Measurements from ENCODE around the gene BCAS4. TPM values are rescaled to one million over a fixed set of nuclear protein-coding genes. Genes with fewer than 3 reads are reported as not detected.

The BCAS4 gene
- total RNA-seq, 1 donor from 2014 or later: 16.7 TPM

- no peaks in the 10 kb centered on the region for H3K27me3 Mint-ChIP-seq (ENCODE audit: low read depth, unreplicated experiment)
- Histone ChIP-seq H3K4me2 (ENCODE audit: low read length) (no peak overlapping the region), H3K79me2 (ENCODE audit: insufficient read depth, low read length) (no peaks in the 10 kb centered on the region), H3K27me3 (ENCODE audit: insufficient read depth, low read length) (no peaks in the 10 kb centered on the region), H3K36me3 (ENCODE audit: insufficient read depth, low read length) (no peaks in the 10 kb centered on the region), H2AFZ (ENCODE audit: low read depth, low read length) (no peak overlapping the region), H3K27ac (ENCODE audit: low read depth, low read length) (no peak overlapping the region), H3K4me3 (ENCODE audit: insufficient read depth, low read depth, low read length) (no peak overlapping the region), H4K20me1 (ENCODE audit: insufficient read depth, low read length) (no peaks in the 10 kb centered on the region), H3K9me3 (ENCODE audit: insufficient read depth, low read depth, low read length) (peaks cover 3% of the 10 kb centered on the region), H3K4me1 (ENCODE audit: insufficient read depth, low read length) (peaks cover 2% of the 10 kb centered on the region), H3K9ac (ENCODE audit: low read length) (no peak overlapping the region)
- TF ChIP-seq CTCF (IDR thresholded peaks at IDR 0.05; ENCODE audit: insufficient read depth, low read depth, low read length) (no peak), EZH2 (IDR thresholded peaks at IDR 0.05; ENCODE audit: insufficient read depth, low read length) (no peak)
- no peak overlapping the region for H3K27ac Mint-ChIP-seq (ENCODE audit: unreplicated experiment)
- no peaks in the 10 kb centered on the region for H3K4me1 Mint-ChIP-seq (ENCODE audit: low read depth, unreplicated experiment)
- peaks cover 3% of the 10 kb centered on the region for H3K9me3 Mint-ChIP-seq (ENCODE audit: unreplicated experiment)
- H3K4me3 Mint-ChIP-seq (ENCODE audit: unreplicated experiment): no peak overlapping the region
- peaks cover 27% of the 10 kb centered on the region for H3K36me3 Mint-ChIP-seq (ENCODE audit: low read depth, unreplicated experiment)
- FAIRE-seq: no peak
- DNase-seq (ENCODE audit: low read depth): no peak
Observed at GRCh38 chr20:50831622-50832021, 36.8 kb downstream of the BCAS4 start.

GRCh38 chr20:50834599-50835005 lies 39.7 kb downstream of the BCAS4 start:
- peaks cover 18% of the 10 kb centered on the region for H3K4me1 ChIP-seq (ENCODE audit: insufficient read depth, low read length)
- no peaks in the 10 kb centered on the region for H4K20me1 ChIP-seq (ENCODE audit: insufficient read depth, low read length)
- no peak overlapping the region for H3K9ac ChIP-seq (ENCODE audit: low read length)
- peaks cover 3% of the 10 kb centered on the region for H3K9me3 ChIP-seq (ENCODE audit: insufficient read depth, low read depth, low read length)
- H2AFZ ChIP-seq (ENCODE audit: low read depth, low read length): no peak overlapping the region
- H3K27me3 ChIP-seq (ENCODE audit: insufficient read depth, low read length): no peaks in the 10 kb centered on the region
- DNase-seq (ENCODE audit: low read depth) (peak; percentile 96), FAIRE-seq (peak; percentile 74)
- Mint-ChIP-seq H3K27me3 (ENCODE audit: low read depth, unreplicated experiment) (no peaks in the 10 kb centered on the region), H3K36me3 (ENCODE audit: low read depth, unreplicated experiment) (peaks cover 23% of the 10 kb centered on the region), H3K9me3 (ENCODE audit: unreplicated experiment) (peaks cover 3% of the 10 kb centered on the region), H3K4me1 (ENCODE audit: low read depth, unreplicated experiment) (peaks cover 18% of the 10 kb centered on the region), H3K4me3 (ENCODE audit: unreplicated experiment) (no peak overlapping the region), H3K27ac (ENCODE audit: unreplicated experiment) (no peak overlapping the region)
- TF ChIP-seq EZH2 (IDR thresholded peaks at IDR 0.05; ENCODE audit: insufficient read depth, low read length) (no peak), CTCF (IDR thresholded peaks at IDR 0.05; ENCODE audit: insufficient read depth, low read depth, low read length) (no peak)
- H3K4me2 ChIP-seq (ENCODE audit: low read length): no peak overlapping the region
- no peak overlapping the region for H3K4me3 ChIP-seq (ENCODE audit: insufficient read depth, low read depth, low read length)
- H3K79me2 ChIP-seq (ENCODE audit: insufficient read depth, low read length): no peaks in the 10 kb centered on the region
- H3K36me3 ChIP-seq (ENCODE audit: insufficient read depth, low read length): no peaks in the 10 kb centered on the region
- no peak overlapping the region for H3K27ac ChIP-seq (ENCODE audit: low read depth, low read length)

- DNase-seq (ENCODE audit: low read depth): peak; percentile 94
- Histone ChIP-seq H3K27ac (ENCODE audit: low read depth, low read length) (peak overlapping the region; percentile 23), H3K27me3 (ENCODE audit: insufficient read depth, low read length) (no peaks in the 10 kb centered on the region), H3K4me3 (ENCODE audit: insufficient read depth, low read depth, low read length) (peak overlapping the region; percentile 5), H4K20me1 (ENCODE audit: insufficient read depth, low read length) (no peaks in the 10 kb centered on the region), H3K79me2 (ENCODE audit: insufficient read depth, low read length) (no peaks in the 10 kb centered on the region), H3K9ac (ENCODE audit: low read length) (peak overlapping the region; percentile 11), H3K4me1 (ENCODE audit: insufficient read depth, low read length) (peaks cover 18% of the 10 kb centered on the region), H2AFZ (ENCODE audit: low read depth, low read length) (peak overlapping the region; percentile 72), H3K9me3 (ENCODE audit: insufficient read depth, low read depth, low read length) (no peaks in the 10 kb centered on the region), H3K36me3 (ENCODE audit: insufficient read depth, low read length) (no peaks in the 10 kb centered on the region), H3K4me2 (ENCODE audit: low read length) (peak overlapping the region; percentile 64)
- peaks cover 20% of the 10 kb centered on the region for H3K4me1 Mint-ChIP-seq (ENCODE audit: low read depth, unreplicated experiment)
- H3K9me3 Mint-ChIP-seq (ENCODE audit: unreplicated experiment): peaks cover 3% of the 10 kb centered on the region
- no peak for TF ChIP-seq EZH2 (IDR thresholded peaks at IDR 0.05; ENCODE audit: insufficient read depth, low read length)
- no peak for TF ChIP-seq CTCF (IDR thresholded peaks at IDR 0.05; ENCODE audit: insufficient read depth, low read depth, low read length)
- no peak for FAIRE-seq
- H3K27me3 Mint-ChIP-seq (ENCODE audit: low read depth, unreplicated experiment): no peaks in the 10 kb centered on the region
- H3K4me3 Mint-ChIP-seq (ENCODE audit: unreplicated experiment): no peak overlapping the region
- peak overlapping the region; percentile 94 for H3K27ac Mint-ChIP-seq (ENCODE audit: unreplicated experiment)
- peaks cover 15% of the 10 kb centered on the region for H3K36me3 Mint-ChIP-seq (ENCODE audit: low read depth, unreplicated experiment)
Observed at GRCh38 chr20:50837532-50838321, 42.9 kb downstream of the BCAS4 start.
